Activated naive CD8-positive, alpha-beta T cell treated with anti-CD3 and anti-CD28 coated beads for 36 hours (primary cell): ENCODE measurements around the gene UBTD2. TPM values are rescaled to one million over a fixed set of nuclear protein-coding genes. Genes with fewer than 3 reads are reported as not detected.

Experiments
- DNase-seq: peaks from one replicate; pipeline ENCODE4 v3.0.0; 2021
- H3K27ac Mint-ChIP-seq: one replicate; pipeline ENCODE4 v1.8.0; 2022; ENCODE audit warnings: mild to moderate bottlenecking, moderate library complexity, mixed read lengths
- H3K27me3 Mint-ChIP-seq: one replicate; pipeline ENCODE4 v1.8.0; 2022; ENCODE audit warnings: mild to moderate bottlenecking, mixed read lengths
- H3K36me3 Mint-ChIP-seq: one replicate; pipeline ENCODE4 v1.8.0; 2021; ENCODE audit warnings: mild to moderate bottlenecking, mixed read lengths
- H3K4me1 Mint-ChIP-seq: one replicate; pipeline ENCODE4 v1.8.0; 2021; ENCODE audit warnings: mixed read lengths
- H3K4me3 Mint-ChIP-seq: one replicate; pipeline ENCODE4 v1.8.0; 2022; ENCODE audit warnings: mild to moderate bottlenecking, moderate library complexity, mixed read lengths
- H3K9me3 Mint-ChIP-seq: one replicate; pipeline ENCODE4 v1.8.0; 2022; ENCODE audit warnings: mixed read lengths
- total RNA-seq, 2 experiments: library from RNA; stranded (reverse); gene quantifications; one replicate each; pipeline ENCODE4 v1.2.3, GENCODE V29; 2021

Gene UBTD2
- total RNA-seq, 2 experiments from 2014 or later = 8.3 to 9.1 TPM

DNA sequence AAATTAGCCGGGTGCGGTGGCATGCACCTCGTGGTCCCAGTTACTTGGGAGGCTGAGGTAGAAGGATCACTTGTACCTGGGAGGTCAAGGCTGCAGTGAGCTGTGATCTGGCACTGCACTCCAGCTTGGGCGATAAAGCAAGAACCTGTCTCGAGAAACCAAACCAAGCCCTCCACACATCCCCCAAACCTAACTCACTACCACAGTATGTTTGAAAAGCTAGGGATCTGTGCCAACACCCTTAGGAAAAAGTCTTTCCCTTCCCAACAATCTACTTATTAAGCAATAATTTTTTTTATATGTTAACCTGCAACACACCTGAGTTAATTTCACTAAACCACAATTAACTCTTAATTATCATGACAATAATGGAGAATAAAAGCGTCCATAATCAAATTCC, 2.2 kb downstream of the UBTD2 start:
- peak overlapping the region; percentile 91 for H3K4me3 Mint-ChIP-seq
- no peaks in the 10 kb centered on the region for H3K27me3 Mint-ChIP-seq
- no peaks in the 10 kb centered on the region for H3K9me3 Mint-ChIP-seq
- peaks cover 42% of the 10 kb centered on the region for H3K4me1 Mint-ChIP-seq
- DNase-seq = no peak
- peaks cover 16% of the 10 kb centered on the region for H3K36me3 Mint-ChIP-seq
- H3K27ac Mint-ChIP-seq = no peak overlapping the region

DNA sequence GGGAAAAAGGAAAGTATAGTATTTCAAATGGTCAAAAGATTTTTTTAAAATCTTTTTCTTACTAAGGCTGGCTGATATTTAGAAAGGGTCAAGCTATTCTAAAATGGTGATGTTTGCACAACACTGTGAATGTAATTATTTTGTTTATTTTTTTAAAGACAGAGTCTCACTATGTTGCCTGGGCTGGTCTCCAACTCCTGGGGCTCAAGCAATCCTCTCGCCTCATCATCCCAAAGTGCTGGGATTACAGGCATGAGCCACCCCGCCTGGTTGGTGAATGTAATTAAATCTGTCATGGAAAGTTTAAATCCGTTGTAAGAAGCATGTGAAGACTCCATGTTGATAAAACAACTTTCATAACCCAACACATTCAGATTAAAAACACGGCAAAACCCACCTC, 2.6 kb downstream of the UBTD2 start:
- Mint-ChIP-seq H3K36me3 (peaks cover 18% of the 10 kb centered on the region), H3K9me3 (no peaks in the 10 kb centered on the region), H3K4me3 (no peak overlapping the region), H3K4me1 (peaks cover 45% of the 10 kb centered on the region), H3K27me3 (no peaks in the 10 kb centered on the region), H3K27ac (no peak overlapping the region)
- no peak for DNase-seq

DNA sequence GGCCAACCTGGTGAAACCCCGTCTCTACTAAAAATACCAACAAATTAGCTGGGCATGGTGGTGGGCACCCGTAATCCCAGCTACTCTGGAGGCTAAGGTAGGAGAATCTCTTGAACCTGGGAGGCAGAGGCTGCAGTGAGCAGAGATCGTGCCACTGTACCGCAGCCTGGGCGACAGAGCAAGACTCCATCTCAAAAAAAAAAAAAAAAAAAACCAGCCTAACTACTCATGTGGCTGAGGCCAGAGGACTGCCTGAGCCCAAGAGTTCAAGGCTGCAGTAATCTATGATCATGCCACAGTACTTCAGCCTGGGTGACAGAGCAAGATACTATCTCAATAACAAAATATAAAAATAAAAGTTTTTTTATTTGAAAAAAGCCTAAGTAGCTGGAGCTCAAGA, 3.2 kb downstream of the UBTD2 start:
- H3K27me3 Mint-ChIP-seq = no peaks in the 10 kb centered on the region
- no peak overlapping the region for H3K4me3 Mint-ChIP-seq
- H3K9me3 Mint-ChIP-seq = no peaks in the 10 kb centered on the region
- no peak for DNase-seq
- H3K27ac Mint-ChIP-seq = no peak overlapping the region
- H3K36me3 Mint-ChIP-seq = peaks cover 24% of the 10 kb centered on the region
- peaks cover 51% of the 10 kb centered on the region for H3K4me1 Mint-ChIP-seq

DNA sequence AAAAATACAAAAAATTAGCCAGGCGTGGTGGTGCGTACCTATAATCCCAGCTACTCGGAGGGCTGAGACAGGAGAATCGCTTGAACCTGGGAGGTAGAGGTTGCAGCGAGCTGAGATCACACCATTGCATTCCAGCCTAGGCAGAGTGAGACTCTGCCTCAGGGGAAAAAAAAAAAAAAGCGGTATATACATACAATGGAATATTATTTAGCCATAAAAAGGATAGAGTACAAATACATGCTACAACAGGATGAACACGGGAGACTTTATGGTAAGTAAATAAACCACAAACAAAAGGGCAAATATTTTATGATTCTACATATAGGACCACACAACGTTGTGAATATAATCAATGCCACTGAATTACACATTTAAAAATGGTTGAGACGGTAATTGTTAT, 5.2 kb downstream of the UBTD2 start:
- Mint-ChIP-seq H3K36me3 (peaks cover 43% of the 10 kb centered on the region), H3K27me3 (no peaks in the 10 kb centered on the region), H3K4me1 (peaks cover 57% of the 10 kb centered on the region), H3K4me3 (no peak overlapping the region), H3K9me3 (peaks cover 2% of the 10 kb centered on the region), H3K27ac (no peak overlapping the region)
- DNase-seq = no peak

DNA sequence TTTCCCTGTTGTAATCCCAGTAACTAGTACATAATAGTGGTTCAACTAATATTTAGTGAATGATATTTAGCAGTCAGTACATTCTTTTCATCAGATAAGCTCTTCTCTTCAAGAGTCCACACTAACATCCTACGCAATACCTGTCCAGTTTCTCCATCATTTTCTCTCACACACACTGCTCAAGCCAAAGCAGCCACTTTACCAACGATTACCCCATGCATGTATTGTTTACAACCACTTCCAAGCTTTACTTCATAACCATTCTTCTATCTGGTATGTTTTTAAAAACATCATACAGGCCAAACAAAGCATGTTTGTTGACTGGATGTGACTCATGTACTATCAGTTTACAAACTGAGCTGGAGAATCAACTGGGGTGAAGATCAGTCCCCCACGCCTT, 7.3 kb downstream of the UBTD2 start:
- Mint-ChIP-seq H3K36me3 (peaks cover 49% of the 10 kb centered on the region), H3K27me3 (no peaks in the 10 kb centered on the region), H3K4me1 (peaks cover 48% of the 10 kb centered on the region), H3K4me3 (no peak overlapping the region), H3K9me3 (peaks cover 2% of the 10 kb centered on the region), H3K27ac (peak overlapping the region; percentile 46)
- no peak for DNase-seq

DNA sequence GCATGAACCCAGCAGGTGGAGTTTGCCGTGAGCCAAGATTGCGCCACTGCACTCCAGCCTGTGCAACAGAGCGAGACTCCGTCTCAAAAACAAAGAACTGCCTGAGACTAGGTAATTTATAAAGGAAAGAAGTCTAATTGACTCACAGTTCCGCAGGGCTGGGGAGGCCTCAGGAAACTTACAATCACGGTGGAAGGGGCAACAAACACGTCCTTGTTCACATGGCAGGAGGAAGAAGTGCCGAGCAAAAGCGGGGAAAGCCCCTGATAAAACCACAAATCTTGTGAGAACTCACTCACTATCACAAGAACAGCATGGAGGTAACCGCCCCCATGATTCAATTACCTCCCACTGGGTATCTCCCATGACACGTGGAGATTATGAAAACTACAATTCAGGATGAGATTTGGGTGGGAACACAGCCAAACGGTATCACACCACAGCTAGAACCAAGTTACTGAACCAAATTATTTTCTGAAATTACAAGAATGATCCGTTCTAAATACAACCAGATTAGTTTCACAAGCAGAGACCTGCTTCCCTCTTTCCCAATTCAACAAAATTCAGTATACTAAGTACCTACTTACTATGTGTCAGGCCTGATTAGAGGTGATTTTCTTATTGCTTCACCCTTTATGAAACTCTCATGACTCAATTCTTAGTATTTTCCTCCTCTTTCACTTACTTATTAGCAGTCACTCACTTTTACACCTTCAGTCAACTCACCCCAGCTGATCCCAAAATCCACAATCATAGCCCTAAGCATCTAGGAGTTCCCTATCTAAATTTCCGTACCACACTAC, 8.4 kb downstream of the UBTD2 start:
- Mint-ChIP-seq H3K4me1 (peaks cover 45% of the 10 kb centered on the region), H3K9me3 (peaks cover 2% of the 10 kb centered on the region), H3K27ac (peak overlapping the region; percentile 95), H3K4me3 (peak overlapping the region; percentile 24), H3K27me3 (no peaks in the 10 kb centered on the region), H3K36me3 (peaks cover 51% of the 10 kb centered on the region)
- DNase-seq = peak; percentile 70

DNA sequence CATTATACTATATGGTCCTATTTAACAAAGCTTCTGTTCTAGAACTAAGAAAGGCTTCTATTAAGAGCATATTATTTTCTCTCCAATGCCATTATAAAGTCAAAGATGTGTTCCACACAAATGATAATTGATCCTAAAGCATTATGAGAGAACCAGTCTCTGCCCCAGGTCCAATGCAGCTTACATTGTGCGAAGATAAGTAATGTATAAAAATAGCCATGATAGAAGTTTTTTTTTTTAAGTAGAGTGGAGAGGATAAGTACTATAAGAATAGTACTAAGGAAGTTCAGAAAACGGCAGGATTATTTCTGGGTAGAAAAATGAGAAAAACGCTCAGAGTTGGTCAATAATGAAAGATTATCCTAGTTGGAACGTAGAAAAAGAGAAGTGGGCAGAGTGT, 15.6 kb downstream of the UBTD2 start:
- Mint-ChIP-seq H3K9me3 (no peaks in the 10 kb centered on the region), H3K36me3 (peaks cover 23% of the 10 kb centered on the region), H3K4me1 (peaks cover 22% of the 10 kb centered on the region), H3K27me3 (no peaks in the 10 kb centered on the region), H3K27ac (no peak overlapping the region), H3K4me3 (no peak overlapping the region)
- DNase-seq = no peak

DNA sequence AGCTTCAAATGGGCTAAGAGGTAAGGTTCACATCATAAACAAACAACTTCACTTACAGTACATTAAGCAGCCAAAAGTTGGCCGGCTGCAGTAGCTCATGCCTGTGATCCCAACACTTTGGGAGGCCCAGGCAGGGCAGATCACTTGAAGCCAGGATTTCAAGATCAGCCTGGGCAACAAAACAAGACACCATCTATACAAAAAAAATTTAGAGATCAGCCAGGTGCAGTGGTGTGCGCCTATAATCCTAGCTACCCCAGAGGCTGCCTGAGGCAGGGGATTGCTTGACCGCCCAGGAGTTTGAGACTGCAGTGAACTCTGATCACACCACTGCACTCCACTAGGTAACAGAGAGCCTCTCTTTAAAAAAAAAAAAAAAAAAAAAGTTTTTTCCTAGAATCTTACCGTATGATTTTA, 16.9 kb downstream of the UBTD2 start:
- Mint-ChIP-seq H3K36me3 (peaks cover 17% of the 10 kb centered on the region), H3K9me3 (no peaks in the 10 kb centered on the region), H3K4me1 (peaks cover 19% of the 10 kb centered on the region), H3K27me3 (no peaks in the 10 kb centered on the region), H3K4me3 (no peak overlapping the region), H3K27ac (no peak overlapping the region)
- no peak for DNase-seq

DNA sequence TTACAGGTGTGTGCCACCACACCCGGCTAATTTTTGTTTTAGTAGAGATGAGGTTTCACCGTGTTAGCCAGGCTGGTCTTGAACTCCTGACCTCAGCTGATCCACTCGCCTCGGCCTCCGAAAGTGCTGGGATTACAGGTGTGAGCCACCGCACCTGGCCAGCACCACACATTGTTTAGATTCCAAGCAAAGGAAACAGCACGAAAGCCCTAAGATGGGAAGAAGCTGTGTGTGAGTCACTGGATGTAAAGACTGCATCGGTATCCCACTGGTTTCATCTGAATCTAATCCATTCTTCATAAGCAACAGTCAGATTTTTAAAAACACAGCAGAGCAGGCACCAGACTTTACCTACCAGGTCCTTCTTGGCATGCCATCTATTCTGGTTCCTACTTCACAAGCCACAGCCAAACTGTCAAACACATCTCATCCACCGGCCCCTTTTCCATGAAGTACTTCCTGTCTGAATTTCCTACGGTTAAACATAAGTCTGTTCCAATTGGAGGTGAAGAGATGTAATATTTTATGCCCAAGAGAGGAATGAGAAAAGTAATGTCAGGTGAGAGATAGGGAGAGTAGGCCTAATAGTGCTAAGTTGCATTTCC, 17.4 kb downstream of the UBTD2 start:
- H3K4me1 Mint-ChIP-seq = peaks cover 19% of the 10 kb centered on the region
- no peak overlapping the region for H3K4me3 Mint-ChIP-seq
- DNase-seq = no peak
- H3K27me3 Mint-ChIP-seq = no peaks in the 10 kb centered on the region
- H3K9me3 Mint-ChIP-seq = no peaks in the 10 kb centered on the region
- H3K27ac Mint-ChIP-seq = no peak overlapping the region
- H3K36me3 Mint-ChIP-seq = peaks cover 17% of the 10 kb centered on the region

DNA sequence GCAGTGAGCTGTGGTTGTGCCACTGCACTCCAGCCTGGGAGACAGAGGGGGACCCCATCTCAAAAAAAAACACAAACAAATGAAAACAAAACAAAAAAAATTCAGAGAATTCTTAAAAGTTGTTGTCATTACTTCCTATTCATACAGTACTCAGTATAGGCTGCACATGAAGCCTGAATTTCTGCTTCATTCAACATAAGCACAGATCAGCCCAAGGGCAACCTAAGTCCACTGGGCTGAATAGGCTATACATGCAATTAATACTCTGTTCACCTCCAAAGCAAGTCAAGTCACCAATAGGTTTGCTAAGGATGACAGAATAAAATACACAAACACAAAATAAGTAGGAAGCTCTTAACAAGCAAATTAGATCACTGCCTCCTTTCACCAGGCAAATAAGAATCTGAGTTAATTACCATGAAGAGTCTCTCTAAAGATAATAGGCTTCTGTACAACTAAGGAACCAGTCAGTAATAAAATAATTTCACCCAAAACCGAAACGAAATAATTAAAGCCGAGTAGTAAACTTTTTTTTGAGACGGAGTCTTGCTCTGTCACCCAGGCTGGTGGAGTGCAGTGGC, 18.7 kb downstream of the UBTD2 start:
- Mint-ChIP-seq H3K27ac (no peak overlapping the region), H3K27me3 (no peaks in the 10 kb centered on the region), H3K4me3 (no peak overlapping the region), H3K9me3 (no peaks in the 10 kb centered on the region), H3K4me1 (peaks cover 16% of the 10 kb centered on the region), H3K36me3 (peaks cover 19% of the 10 kb centered on the region)
- DNase-seq = no peak

DNA sequence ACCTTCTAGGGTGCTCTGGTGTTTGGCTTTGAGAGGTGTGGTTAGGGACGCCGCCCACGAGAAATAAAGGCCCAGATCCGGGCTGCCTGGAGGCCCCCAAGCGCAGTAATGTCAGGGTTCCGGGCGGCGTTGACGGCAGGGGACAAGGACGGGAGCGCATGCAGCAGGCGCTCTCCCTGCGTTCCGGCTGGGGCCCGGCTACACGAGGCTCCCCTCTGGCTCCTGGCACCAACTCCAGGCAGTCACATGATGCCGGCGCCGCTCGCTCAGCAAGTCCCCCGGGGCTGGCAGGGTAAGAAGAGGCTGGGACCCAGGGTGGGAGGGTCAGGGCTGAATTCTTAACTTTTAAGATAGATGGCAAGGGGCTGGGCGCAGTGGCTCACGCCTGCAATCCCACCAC, 28.1 kb downstream of the UBTD2 start:
- Mint-ChIP-seq H3K4me1 (no peaks in the 10 kb centered on the region), H3K36me3 (peaks cover 60% of the 10 kb centered on the region), H3K27ac (no peak overlapping the region)

DNA sequence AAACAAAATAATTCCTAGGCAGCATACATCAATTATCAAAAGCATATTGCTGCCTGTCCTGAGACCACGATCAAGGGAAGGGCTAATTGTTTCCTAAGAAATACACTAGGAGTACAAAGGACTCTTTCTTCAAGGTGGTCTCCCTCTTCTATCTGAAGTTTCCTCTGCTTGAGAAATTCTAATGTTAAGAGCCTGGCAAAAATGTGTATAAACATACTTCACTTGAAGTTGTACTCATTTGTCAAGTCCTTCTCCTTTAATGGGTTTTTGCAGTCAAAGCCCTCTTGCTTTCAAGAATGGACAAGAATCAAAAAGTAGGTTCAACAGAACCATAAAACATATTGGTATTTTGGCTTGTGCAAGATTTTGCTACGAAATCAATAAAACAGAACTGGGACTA, 31.1 kb downstream of the UBTD2 start:
- Mint-ChIP-seq H3K36me3 (peaks cover 64% of the 10 kb centered on the region), H3K9me3 (peaks cover 33% of the 10 kb centered on the region), H3K27ac (no peak overlapping the region), H3K27me3 (no peaks in the 10 kb centered on the region), H3K4me3 (no peak overlapping the region), H3K4me1 (no peaks in the 10 kb centered on the region)
- no peak for DNase-seq

More for the DNA sequence above, 28.1 kb downstream of the UBTD2 start:
- Mint-ChIP-seq H3K4me3 (no peak overlapping the region), H3K27me3 (no peaks in the 10 kb centered on the region), H3K9me3 (peaks cover 33% of the 10 kb centered on the region)
- no peak for DNase-seq

DNA sequence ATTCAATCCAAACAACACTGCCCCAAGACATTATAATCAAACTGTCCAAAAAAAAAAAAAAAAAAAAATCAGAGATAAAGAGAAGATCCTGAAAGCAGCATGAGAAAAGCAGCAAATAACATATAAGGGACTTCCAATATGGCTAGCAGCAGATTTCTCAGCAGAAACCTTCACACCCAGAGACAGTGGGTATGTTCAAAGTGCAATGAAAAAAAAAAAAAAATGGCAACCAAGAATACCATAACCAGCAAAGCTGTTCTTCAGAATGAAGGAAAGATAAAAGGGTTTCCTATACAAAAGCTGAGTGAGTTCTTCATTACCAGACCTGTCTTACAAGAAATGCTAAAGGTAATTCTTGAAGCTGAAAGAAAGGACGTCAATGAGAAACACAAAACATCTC, 32.1 kb downstream of the UBTD2 start:
- H3K27ac Mint-ChIP-seq = no peak overlapping the region
- H3K9me3 Mint-ChIP-seq = peaks cover 26% of the 10 kb centered on the region

DNA sequence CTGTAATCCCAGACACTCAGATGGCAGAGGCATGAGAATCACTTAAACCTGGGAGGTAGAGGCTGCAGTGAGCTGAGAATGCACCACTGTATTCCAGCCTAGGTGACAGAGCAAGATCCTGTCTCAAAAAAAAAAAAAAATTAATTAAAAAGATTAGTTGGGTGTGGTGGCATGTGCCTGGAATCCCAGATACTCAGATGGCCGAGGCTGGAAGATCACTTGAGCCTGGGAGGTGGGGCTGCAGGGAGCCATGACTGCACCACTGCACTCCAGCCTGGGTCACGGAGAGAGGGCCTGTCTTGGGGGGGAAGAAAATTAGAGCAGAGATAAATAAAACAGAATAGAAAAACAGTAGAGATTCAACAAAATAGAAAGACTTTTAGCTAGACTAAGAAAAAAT, 34.9 kb downstream of the UBTD2 start:
- Mint-ChIP-seq H3K27ac (no peak overlapping the region), H3K27me3 (no peaks in the 10 kb centered on the region), H3K9me3 (peaks cover 20% of the 10 kb centered on the region), H3K36me3 (peaks cover 44% of the 10 kb centered on the region), H3K4me3 (no peak overlapping the region), H3K4me1 (peaks cover 5% of the 10 kb centered on the region)
- DNase-seq = no peak

More for the DNA sequence above, 32.1 kb downstream of the UBTD2 start:
- DNase-seq = no peak
- Mint-ChIP-seq H3K27me3 (no peaks in the 10 kb centered on the region), H3K36me3 (peaks cover 57% of the 10 kb centered on the region), H3K4me3 (no peak overlapping the region), H3K4me1 (peaks cover 2% of the 10 kb centered on the region)

DNA sequence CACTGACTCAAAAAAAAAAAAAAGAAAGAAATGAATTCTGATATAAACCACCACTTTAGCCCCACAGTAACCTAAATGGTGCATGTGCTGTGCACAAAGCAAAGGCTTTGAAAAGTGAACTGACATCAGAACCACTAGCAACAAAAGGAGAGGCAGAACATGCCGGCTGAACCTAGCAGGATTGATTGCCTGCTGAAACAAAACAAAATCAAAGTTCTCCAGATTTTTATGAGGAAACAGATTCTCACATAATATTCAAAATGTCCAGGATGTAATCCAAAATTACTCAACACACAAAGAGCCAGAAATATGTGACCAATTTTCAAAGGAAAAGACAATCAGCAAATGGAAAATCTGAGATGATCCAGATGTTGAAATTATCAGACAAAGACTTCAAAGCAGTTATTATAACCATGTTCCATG, 37.9 kb downstream of the UBTD2 start:
- H3K9me3 Mint-ChIP-seq = peaks cover 8% of the 10 kb centered on the region
- H3K27ac Mint-ChIP-seq = no peak overlapping the region
- H3K27me3 Mint-ChIP-seq = no peaks in the 10 kb centered on the region
- DNase-seq = no peak
- H3K36me3 Mint-ChIP-seq = peaks cover 32% of the 10 kb centered on the region
- peaks cover 5% of the 10 kb centered on the region for H3K4me1 Mint-ChIP-seq
- H3K4me3 Mint-ChIP-seq = no peak overlapping the region
